ENCODE measurements around the gene ATXN1.

DNA sequence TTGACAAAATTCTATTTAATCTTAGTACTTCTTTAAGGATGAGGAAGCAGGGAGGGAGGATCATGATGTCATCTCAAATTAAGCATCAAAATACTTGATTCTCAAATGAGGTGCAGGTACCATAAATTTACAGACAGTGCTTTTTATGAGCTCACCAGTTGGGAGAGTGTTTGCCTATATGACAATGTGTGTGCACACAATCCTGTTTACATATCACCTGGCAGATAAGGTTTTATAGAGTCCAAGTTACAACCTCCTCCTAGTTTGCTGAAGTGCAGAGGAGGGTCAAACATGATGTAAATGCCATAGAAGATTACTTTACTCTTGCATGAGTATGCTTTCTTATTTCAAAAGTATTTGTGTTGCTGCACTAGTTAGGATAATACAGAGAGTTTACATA is 6.4 kb downstream of the ATXN1 start:
- TF ChIP-seq POU6F1 (CRISPR knock-in tag; IDR thresholded peaks at IDR 0.05; ENCODE audit: borderline replicate concordance, low read depth) = no peak
- no peak for TF ChIP-seq SNAI2 (CRISPR knock-in tag; IDR thresholded peaks at IDR 0.05)
- no peak for TF ChIP-seq ARNTL (CRISPR knock-in tag; IDR thresholded peaks at IDR 0.05; ENCODE audit: borderline replicate concordance, low read depth)
- no peak for TF ChIP-seq TOX (CRISPR knock-in tag; IDR thresholded peaks at IDR 0.05; ENCODE audit: borderline replicate concordance)
- no peak for TF ChIP-seq ZNF565 (CRISPR knock-in tag; conservative IDR thresholded peaks at IDR 0.05; ENCODE audit: low read depth)
- TF ChIP-seq ISL1 (CRISPR knock-in tag; IDR thresholded peaks at IDR 0.05) = no peak
- TF ChIP-seq, protein P1, sequence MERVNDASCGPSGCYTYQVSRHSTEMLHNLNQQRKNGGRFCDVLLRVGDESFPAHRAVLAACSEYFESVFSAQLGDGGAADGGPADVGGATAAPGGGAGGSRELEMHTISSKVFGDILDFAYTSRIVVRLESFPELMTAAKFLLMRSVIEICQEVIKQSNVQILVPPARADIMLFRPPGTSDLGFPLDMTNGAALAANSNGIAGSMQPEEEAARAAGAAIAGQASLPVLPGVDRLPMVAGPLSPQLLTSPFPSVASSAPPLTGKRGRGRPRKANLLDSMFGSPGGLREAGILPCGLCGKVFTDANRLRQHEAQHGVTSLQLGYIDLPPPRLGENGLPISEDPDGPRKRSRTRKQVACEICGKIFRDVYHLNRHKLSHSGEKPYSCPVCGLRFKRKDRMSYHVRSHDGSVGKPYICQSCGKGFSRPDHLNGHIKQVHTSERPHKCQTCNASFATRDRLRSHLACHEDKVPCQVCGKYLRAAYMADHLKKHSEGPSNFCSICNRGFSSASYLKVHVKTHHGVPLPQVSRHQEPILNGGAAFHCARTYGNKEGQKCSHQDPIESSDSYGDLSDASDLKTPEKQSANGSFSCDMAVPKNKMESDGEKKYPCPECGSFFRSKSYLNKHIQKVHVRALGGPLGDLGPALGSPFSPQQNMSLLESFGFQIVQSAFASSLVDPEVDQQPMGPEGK (CRISPR knock-in tag; IDR thresholded peaks at IDR 0.05; ENCODE audit: borderline replicate concordance) = no peak
- TF ChIP-seq GLIS3 (CRISPR knock-in tag; IDR thresholded peaks at IDR 0.05) = no peak
- no peak for TF ChIP-seq BACH2 (CRISPR knock-in tag; IDR thresholded peaks at IDR 0.05; ENCODE audit: borderline replicate concordance)
- no peak for TF ChIP-seq ZNF70 (CRISPR knock-in tag; IDR thresholded peaks at IDR 0.05)
- TF ChIP-seq ZFP3 (CRISPR knock-in tag; IDR thresholded peaks at IDR 0.05) = no peak
- TF ChIP-seq RARB (CRISPR knock-in tag; IDR thresholded peaks at IDR 0.05) = no peak
- no peak for TF ChIP-seq ZFP30 (CRISPR knock-in tag; IDR thresholded peaks at IDR 0.05)
- TF ChIP-seq TCF4 (CRISPR knock-in tag; IDR thresholded peaks at IDR 0.05; ENCODE audit: borderline replicate concordance) = no peak
